ENCODE data around the gene TTC33.

The TTC33 gene

GRCh38 chr5:40554054-40554453 is 201.7 kb downstream of the TTC33 start:
- Histone ChIP-seq H3K27me3 (ENCODE audit: control insufficient read depth in 5 of 5, insufficient read depth in 4 of 5, low read length in 5 of 5) (no peaks in the 10 kb centered on the region), H3K36me3 (ENCODE audit: control insufficient read depth in 5 of 5, insufficient read depth in 5 of 5, low read length in 5 of 5) (no peaks in the 10 kb centered on the region), H3K27ac (ENCODE audit: low read depth, low read length) (no peak overlapping the region), H3K4me1 (ENCODE audit: control insufficient read depth in 5 of 5, insufficient read depth in 5 of 5, low read length in 5 of 5) (peaks cover 0 to 8% (median 4%) of the 10 kb centered on the region in 5 donors), H3K9ac (ENCODE audit: low read length in 5 of 5) (no peak overlapping the region), H3K4me3 (ENCODE audit: low read depth in 1 of 5, low read length in 5 of 5) (no peak overlapping the region), H3K9me3 (ENCODE audit: control insufficient read depth in 5 of 5, low read length in 5 of 5) (peaks cover 0 to 3% (median 0%) of the 10 kb centered on the region in 5 donors)

- Histone ChIP-seq H3K27me3 (ENCODE audit: control insufficient read depth in 5 of 5, insufficient read depth in 4 of 5, low read length in 5 of 5) (no peaks in the 10 kb centered on the region), H3K9me3 (ENCODE audit: control insufficient read depth in 5 of 5, low read length in 5 of 5) (peaks cover 0 to 3% (median 0%) of the 10 kb centered on the region in 5 donors), H3K36me3 (ENCODE audit: control insufficient read depth in 5 of 5, insufficient read depth in 5 of 5, low read length in 5 of 5) (no peaks in the 10 kb centered on the region), H3K27ac (ENCODE audit: low read depth, low read length) (no peak overlapping the region), H3K9ac (ENCODE audit: low read length in 5 of 5) (no peak overlapping the region), H3K4me3 (ENCODE audit: low read depth in 1 of 5, low read length in 5 of 5) (no peak overlapping the region), H3K4me1 (ENCODE audit: control insufficient read depth in 5 of 5, insufficient read depth in 5 of 5, low read length in 5 of 5) (peaks cover 0 to 8% (median 5%) of the 10 kb centered on the region in 5 donors)
These were observed 202.8 kb downstream of the TTC33 start for GRCh38 chr5:40552981-40553380.

- Histone ChIP-seq H3K36me3 (ENCODE audit: control insufficient read depth in 5 of 5, insufficient read depth in 5 of 5, low read length in 5 of 5) (no peaks in the 10 kb centered on the region), H3K27ac (ENCODE audit: low read depth, low read length) (peak overlapping the region; percentile 6)
These were observed 204.0 kb downstream of the TTC33 start for GRCh38 chr5:40551496-40552491.

GRCh38 chr5:40550481-40550880 is 205.3 kb downstream of the TTC33 start:
- H3K27me3 ChIP-seq (ENCODE audit: control insufficient read depth in 5 of 5, insufficient read depth in 4 of 5, low read length in 5 of 5), result no peaks in the 10 kb centered on the region
- H3K27ac ChIP-seq (ENCODE audit: low read depth, low read length), result no peak overlapping the region
- H3K36me3 ChIP-seq (ENCODE audit: control insufficient read depth in 5 of 5, insufficient read depth in 5 of 5, low read length in 5 of 5), result no peaks in the 10 kb centered on the region
- peaks cover 0 to 3% (median 0%) of the 10 kb centered on the region in 5 donors for H3K9me3 ChIP-seq (ENCODE audit: control insufficient read depth in 5 of 5, low read length in 5 of 5)
- H3K4me1 ChIP-seq (ENCODE audit: control insufficient read depth in 5 of 5, insufficient read depth in 5 of 5, low read length in 5 of 5), result peaks cover 0 to 8% (median 5%) of the 10 kb centered on the region in 5 donors
- H3K4me3 ChIP-seq (ENCODE audit: low read depth in 1 of 5, low read length in 5 of 5), result no peak overlapping the region
- no peak overlapping the region for H3K9ac ChIP-seq (ENCODE audit: low read length in 5 of 5)

More at GRCh38 chr5:40551496-40552491, 204.0 kb downstream of the TTC33 start:
- Histone ChIP-seq H3K27me3 (ENCODE audit: control insufficient read depth in 5 of 5, insufficient read depth in 4 of 5, low read length in 5 of 5) (no peaks in the 10 kb centered on the region), H3K4me3 (ENCODE audit: low read depth in 1 of 5, low read length in 5 of 5) (no peak overlapping the region), H3K9me3 (ENCODE audit: control insufficient read depth in 5 of 5, low read length in 5 of 5) (peaks cover 0 to 3% (median 0%) of the 10 kb centered on the region in 5 donors), H3K9ac (ENCODE audit: low read length in 5 of 5) (no peak overlapping the region), H3K4me1 (ENCODE audit: control insufficient read depth in 5 of 5, insufficient read depth in 5 of 5, low read length in 5 of 5) (peaks cover 0 to 8% (median 5%) of the 10 kb centered on the region in 5 donors)

- Histone ChIP-seq H3K4me1 (ENCODE audit: control insufficient read depth in 5 of 5, insufficient read depth in 5 of 5, low read length in 5 of 5) (peaks cover 0 to 8% (median 5%) of the 10 kb centered on the region in 5 donors), H3K4me3 (ENCODE audit: low read depth in 1 of 5, low read length in 5 of 5) (no peak overlapping the region)
These were observed 206.1 kb downstream of the TTC33 start for GRCh38 chr5:40549616-40550015.

DNA sequence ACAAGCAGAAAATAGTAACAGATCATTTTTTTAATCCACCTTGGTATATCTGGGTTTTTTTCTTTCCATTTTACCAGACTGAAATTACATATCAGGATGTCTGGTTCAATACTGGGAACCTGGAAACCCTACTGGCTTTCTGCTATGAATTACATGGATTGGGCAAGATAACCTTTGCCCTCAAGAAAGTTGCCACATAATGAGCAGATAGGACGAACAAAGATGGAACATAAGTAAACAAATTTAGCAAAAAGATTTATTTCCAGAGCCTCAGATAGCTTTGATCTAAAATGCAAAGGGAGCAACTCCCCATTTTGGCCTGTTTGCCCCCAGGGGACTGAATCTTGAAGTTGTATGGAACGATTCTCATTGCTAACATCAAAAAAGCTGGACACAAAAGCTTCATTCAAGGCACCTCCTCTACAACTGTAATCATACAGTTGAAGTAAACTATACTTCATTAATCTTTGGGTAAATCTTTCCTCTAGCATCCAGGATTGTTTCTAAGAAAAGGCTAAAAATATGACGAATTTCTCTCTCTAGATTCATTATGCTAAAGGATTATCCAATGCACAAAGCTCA is 207.7 kb downstream of the TTC33 start:
- Histone ChIP-seq H3K9ac (ENCODE audit: low read length in 5 of 5) (no peak overlapping the region), H3K36me3 (ENCODE audit: control insufficient read depth in 5 of 5, insufficient read depth in 5 of 5, low read length in 5 of 5) (no peaks in the 10 kb centered on the region), H3K9me3 (ENCODE audit: control insufficient read depth in 5 of 5, low read length in 5 of 5) (peaks cover 0 to 3% (median 0%) of the 10 kb centered on the region in 5 donors), H3K4me1 (ENCODE audit: control insufficient read depth in 5 of 5, insufficient read depth in 5 of 5, low read length in 5 of 5) (peaks cover 0 to 8% (median 5%) of the 10 kb centered on the region in 5 donors), H3K27ac (ENCODE audit: low read depth, low read length) (no peak overlapping the region), H3K4me3 (ENCODE audit: low read depth in 1 of 5, low read length in 5 of 5) (no peak overlapping the region), H3K27me3 (ENCODE audit: control insufficient read depth in 5 of 5, insufficient read depth in 4 of 5, low read length in 5 of 5) (no peaks in the 10 kb centered on the region)

More at GRCh38 chr5:40549616-40550015, 206.1 kb downstream of the TTC33 start:
- H3K9ac ChIP-seq (ENCODE audit: low read length in 5 of 5), result no peak overlapping the region
- H3K27ac ChIP-seq (ENCODE audit: low read depth, low read length), result no peak overlapping the region
- H3K9me3 ChIP-seq (ENCODE audit: control insufficient read depth in 5 of 5, low read length in 5 of 5), result peaks cover 0 to 3% (median 0%) of the 10 kb centered on the region in 5 donors
- H3K27me3 ChIP-seq (ENCODE audit: control insufficient read depth in 5 of 5, insufficient read depth in 4 of 5, low read length in 5 of 5), result no peaks in the 10 kb centered on the region
- no peaks in the 10 kb centered on the region for H3K36me3 ChIP-seq (ENCODE audit: control insufficient read depth in 5 of 5, insufficient read depth in 5 of 5, low read length in 5 of 5)

DNA sequence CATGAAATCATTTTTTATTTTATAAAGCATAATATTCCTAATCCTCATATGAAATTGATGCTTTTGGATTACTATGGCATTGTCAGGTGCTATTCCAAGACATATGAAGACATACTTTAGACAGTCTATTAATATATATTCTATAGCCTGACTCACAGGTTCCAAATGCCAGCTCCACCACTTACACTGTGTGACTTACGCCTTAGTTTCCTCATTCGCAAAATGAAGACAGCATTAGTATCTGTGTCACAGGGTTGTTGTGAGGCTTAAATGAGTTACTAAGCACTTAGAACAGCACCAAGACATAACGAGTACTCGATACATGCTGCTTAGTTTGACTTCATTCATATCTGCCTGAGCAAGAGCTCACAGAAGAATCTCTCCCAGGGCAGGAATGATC is 208.2 kb downstream of the TTC33 start:
- H3K27me3 ChIP-seq (ENCODE audit: control insufficient read depth in 5 of 5, insufficient read depth in 4 of 5, low read length in 5 of 5), result no peaks in the 10 kb centered on the region
- peaks cover 0 to 3% (median 0%) of the 10 kb centered on the region in 5 donors for H3K9me3 ChIP-seq (ENCODE audit: control insufficient read depth in 5 of 5, low read length in 5 of 5)
- no peak overlapping the region for H3K4me3 ChIP-seq (ENCODE audit: low read depth in 1 of 5, low read length in 5 of 5)
- H3K27ac ChIP-seq (ENCODE audit: low read depth, low read length), result no peak overlapping the region
- H3K9ac ChIP-seq (ENCODE audit: low read length in 5 of 5), result no peak overlapping the region
- peaks cover 0 to 8% (median 5%) of the 10 kb centered on the region in 5 donors for H3K4me1 ChIP-seq (ENCODE audit: control insufficient read depth in 5 of 5, insufficient read depth in 5 of 5, low read length in 5 of 5)
- H3K36me3 ChIP-seq (ENCODE audit: control insufficient read depth in 5 of 5, insufficient read depth in 5 of 5, low read length in 5 of 5), result no peaks in the 10 kb centered on the region

DNA sequence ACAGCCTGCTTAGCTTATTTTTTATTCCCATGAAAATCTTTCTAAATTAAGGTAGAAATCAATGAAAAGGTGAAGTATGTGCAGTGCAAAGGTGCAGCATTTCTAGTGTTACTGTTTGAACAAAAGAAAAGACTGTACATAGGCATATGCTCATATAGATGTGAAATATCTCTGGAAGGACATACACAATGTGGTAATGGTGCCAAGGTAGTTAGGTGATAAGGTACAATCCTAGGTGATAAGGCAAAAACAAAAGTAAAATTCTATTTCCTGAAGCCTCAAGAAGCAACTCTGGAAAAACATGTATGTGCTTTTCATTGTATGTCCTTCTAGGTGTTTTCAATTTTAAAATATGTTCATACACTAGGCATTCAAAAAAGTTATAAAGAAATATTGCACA is 215.5 kb downstream of the TTC33 start:
- peaks cover 0 to 2% (median 0%) of the 10 kb centered on the region in 5 donors for H3K9me3 ChIP-seq (ENCODE audit: control insufficient read depth in 5 of 5, low read length in 5 of 5)
- H3K27ac ChIP-seq (ENCODE audit: low read depth, low read length), result no peak overlapping the region
- no peaks in the 10 kb centered on the region for H3K27me3 ChIP-seq (ENCODE audit: control insufficient read depth in 5 of 5, insufficient read depth in 4 of 5, low read length in 5 of 5)
- no peaks in the 10 kb centered on the region for H3K4me1 ChIP-seq (ENCODE audit: control insufficient read depth in 5 of 5, insufficient read depth in 5 of 5, low read length in 5 of 5)
- no peaks in the 10 kb centered on the region for H3K36me3 ChIP-seq (ENCODE audit: control insufficient read depth in 5 of 5, insufficient read depth in 5 of 5, low read length in 5 of 5)
- no peak overlapping the region for H3K4me3 ChIP-seq (ENCODE audit: low read depth in 1 of 5, low read length in 5 of 5)
- H3K9ac ChIP-seq (ENCODE audit: low read length in 5 of 5), result no peak overlapping the region

GRCh38 chr5:40524677-40525076 is 231.1 kb downstream of the TTC33 start:
- H3K9ac ChIP-seq (ENCODE audit: low read length in 5 of 5), result no peak overlapping the region
- no peak overlapping the region for H3K4me3 ChIP-seq (ENCODE audit: low read depth in 1 of 5, low read length in 5 of 5)
- H3K4me1 ChIP-seq (ENCODE audit: control insufficient read depth in 5 of 5, insufficient read depth in 5 of 5, low read length in 5 of 5), result peaks cover 0 to 6% (median 0%) of the 10 kb centered on the region in 5 donors
- no peak overlapping the region for H3K27ac ChIP-seq (ENCODE audit: low read depth, low read length)
- H3K36me3 ChIP-seq (ENCODE audit: control insufficient read depth in 5 of 5, insufficient read depth in 5 of 5, low read length in 5 of 5), result no peaks in the 10 kb centered on the region
- no peaks in the 10 kb centered on the region for H3K27me3 ChIP-seq (ENCODE audit: control insufficient read depth in 5 of 5, insufficient read depth in 4 of 5, low read length in 5 of 5)
- H3K9me3 ChIP-seq (ENCODE audit: control insufficient read depth in 5 of 5, low read length in 5 of 5), result no peaks in the 10 kb centered on the region

DNA sequence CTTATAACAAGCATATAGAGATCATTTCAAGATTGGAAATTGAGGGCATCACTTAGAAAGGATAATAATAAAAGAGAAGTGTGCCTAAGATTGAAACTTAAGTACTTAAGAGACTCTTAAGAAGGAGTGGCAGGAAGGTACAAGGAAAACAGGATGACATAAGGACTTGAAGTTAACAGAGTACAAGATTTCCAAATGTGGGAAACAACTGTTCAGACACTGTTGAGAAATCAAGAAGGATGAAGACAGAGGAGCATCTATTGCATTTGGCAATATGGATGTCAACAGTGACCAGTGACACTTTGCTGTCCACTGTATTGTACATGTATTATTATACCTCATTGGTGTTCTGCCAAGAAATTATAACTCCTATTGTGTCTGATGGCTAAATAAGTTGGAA is 233.8 kb downstream of the TTC33 start:
- no peaks in the 10 kb centered on the region for H3K9me3 ChIP-seq (ENCODE audit: control insufficient read depth in 5 of 5, low read length in 5 of 5)
- H3K27ac ChIP-seq (ENCODE audit: low read depth, low read length), result no peak overlapping the region
- H3K27me3 ChIP-seq (ENCODE audit: control insufficient read depth in 5 of 5, insufficient read depth in 4 of 5, low read length in 5 of 5), result no peaks in the 10 kb centered on the region
- H3K4me3 ChIP-seq (ENCODE audit: low read depth in 1 of 5, low read length in 5 of 5), result no peak overlapping the region
- H3K4me1 ChIP-seq (ENCODE audit: control insufficient read depth in 5 of 5, insufficient read depth in 5 of 5, low read length in 5 of 5), result peaks cover 0 to 6% (median 0%) of the 10 kb centered on the region in 5 donors
- H3K36me3 ChIP-seq (ENCODE audit: control insufficient read depth in 5 of 5, insufficient read depth in 5 of 5, low read length in 5 of 5), result no peaks in the 10 kb centered on the region
- no peak overlapping the region for H3K9ac ChIP-seq (ENCODE audit: low read length in 5 of 5)

All from subcutaneous abdominal adipose tissue (tissue), 5 donors.